GM21447 (cell line): ENCODE measurements around the gene UPK3B.
"Not testable (repeated sequence)": the region's sequence is repeated elsewhere in the genome, so short reads cannot be mapped to it uniquely, and the experiment has no call there.

Experiments
- ATAC-seq: cut with Tn5 transposase; IDR thresholded peaks from one replicate; pipeline ENCODE4 v1.9.1; 2021; ENCODE audit not compliant: unreplicated experiment

The UPK3B gene

GRCh38 chr7:76487969-76488368 lies 22.4 kb upstream of the UPK3B start:
- ATAC-seq = not testable (repeated sequence)

GRCh38 chr7:76492139-76492538 lies 18.2 kb upstream of the UPK3B start:
- not testable (repeated sequence) for ATAC-seq

GRCh38 chr7:76495717-76496116 lies 14.6 kb upstream of the UPK3B start:
- ATAC-seq = not testable (repeated sequence)

- not testable (repeated sequence) for ATAC-seq
Measured at GRCh38 chr7:76497918-76498582, 12.3 kb upstream of the UPK3B start.

- ATAC-seq = not testable (repeated sequence)
Measured at GRCh38 chr7:76498583-76499200, 11.7 kb upstream of the UPK3B start.

GRCh38 chr7:76499201-76499923 lies 11.0 kb upstream of the UPK3B start:
- not testable (repeated sequence) for ATAC-seq

- ATAC-seq = not testable (repeated sequence)
Measured at GRCh38 chr7:76499924-76500241, 10.5 kb upstream of the UPK3B start.

GRCh38 chr7:76502224-76502623 lies 8.1 kb upstream of the UPK3B start:
- not testable (repeated sequence) for ATAC-seq

GRCh38 chr7:76502836-76503235 lies 7.5 kb upstream of the UPK3B start:
- ATAC-seq = not testable (repeated sequence)

- ATAC-seq = not testable (repeated sequence)
Measured at GRCh38 chr7:76503244-76503643, 7.1 kb upstream of the UPK3B start.

GRCh38 chr7:76504351-76505167 lies 5.8 kb upstream of the UPK3B start:
- not testable (repeated sequence) for ATAC-seq

GRCh38 chr7:76505168-76506080 lies 4.9 kb upstream of the UPK3B start:
- no peak for ATAC-seq

- ATAC-seq = no peak
Measured at GRCh38 chr7:76506081-76506440, 4.3 kb upstream of the UPK3B start.

- ATAC-seq = not testable (repeated sequence)
Measured at GRCh38 chr7:76506643-76507042, 3.7 kb upstream of the UPK3B start.

- no peak for ATAC-seq
Measured at GRCh38 chr7:76507723-76508406, 2.5 kb upstream of the UPK3B start.

GRCh38 chr7:76511200-76511910 lies 1.0 kb downstream of the UPK3B start:
- ATAC-seq = not testable (repeated sequence)

GRCh38 chr7:76511911-76512885 lies 1.8 kb downstream of the UPK3B start:
- not testable (repeated sequence) for ATAC-seq
